Upper lobe of left lung (tissue), 4 donors: ENCODE data around the gene CFHR1.
"Not testable (repeated sequence)": the region's sequence is repeated elsewhere in the genome, so short reads cannot be mapped to it uniquely, and the experiment has no call there.

Experiments used
- CTCF ChIP-seq, 6 experiments: fragments of 450-650 bp in 4 of 6; fragments of 200-600 bp in 2 of 6; sonication (generic) in 2 of 6; IDR thresholded peaks; one replicate each; pipeline ENCODE4 v1.5.1; 2016 to 2019; ENCODE audit warnings: antibody characterized with exemption in 6 of 6
- EP300 ChIP-seq, 4 donors: sonication (generic); formaldehyde crosslinking; IDR thresholded peaks; one replicate each; pipeline ENCODE4 v1.5.1; 2017; ENCODE audit warnings: antibody characterized with exemption in 4 of 4, control low read depth in 2 of 4
- POLR2A ChIP-seq, 4 donors: fragments of 450-650 bp; IDR thresholded peaks; one replicate each; pipeline ENCODE4 v1.5.1; 2016 to 2017; ENCODE audit warnings: antibody characterized with exemption in 4 of 4, mild to moderate bottlenecking in 2 of 4
- POLR2AphosphoS5 ChIP-seq, 2 donors: sonication (generic); formaldehyde crosslinking; IDR thresholded peaks; one replicate each; pipeline ENCODE4 v1.5.1; 2017; ENCODE audit warnings: antibody characterized with exemption in 2 of 2

DNA sequence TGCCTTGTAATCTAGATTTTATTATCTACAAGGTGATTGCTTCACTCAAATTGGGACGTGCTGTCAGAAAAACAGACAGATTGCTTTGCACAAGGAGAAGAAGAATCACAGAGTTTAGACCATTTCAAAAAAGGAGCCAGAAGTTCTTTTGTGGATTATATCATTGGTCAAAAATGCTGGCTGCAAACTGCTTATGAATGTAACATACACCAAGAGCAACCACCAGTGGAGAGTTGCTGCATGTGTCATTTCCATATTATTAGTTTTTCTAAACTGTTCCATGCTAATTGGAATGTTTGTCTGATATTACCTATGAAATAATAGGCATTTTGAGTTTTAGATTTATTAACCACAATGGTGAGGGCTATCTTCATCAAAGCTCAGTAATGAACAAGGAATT, 17.6 kb upstream of the CFHR1 start:
- TF ChIP-seq CTCF, EP300, POLR2A, POLR2AphosphoS5 (IDR thresholded peaks at IDR 0.05): not testable (repeated sequence)
